Lower leg skin (tissue), 4 donors: ENCODE data around the gene IFNL4. TPM values are rescaled to one million over a fixed set of nuclear protein-coding genes. Genes with fewer than 3 reads are reported as not detected.

Experiments
- DNase-seq, 2 donors: peaks; one replicate each; pipeline ENCODE4 v3.0.0-alpha.2; 2019; ENCODE audit warnings: low spot score in 2 of 2
- H3K4me3 ChIP-seq: fragments of 200-600 bp; sonication (generic); 2 replicates; pipeline ENCODE4 v1.5.1; 2017; ENCODE audit warnings: mild to moderate bottlenecking, low read depth; ENCODE audit not compliant: poor library complexity, severe bottlenecking
- CTCF ChIP-seq, 3 donors: fragments of 450-650 bp; IDR thresholded peaks; one replicate each; pipeline ENCODE4 v1.5.1; 2016; ENCODE audit warnings: antibody characterized with exemption in 3 of 3, mild to moderate bottlenecking in 3 of 3, moderate library complexity in 2 of 3
- POLR2A ChIP-seq, 2 donors: fragments of 450-650 bp; IDR thresholded peaks; one replicate each; pipeline ENCODE4 v1.6.1; 2016 to 2017; ENCODE audit warnings: antibody characterized with exemption in 2 of 2, mild to moderate bottlenecking in 1 of 2, moderate library complexity in 1 of 2
- WGBS, 2 donors: methylation state at CpG; one replicate each; pipeline ENCODE4 v1.1.5; 2018; 5-methylcytosine and 5-hydroxymethylcytosine counted together
- intact Hi-C: fragments of 100-400 bp; cut with DNase I; formaldehyde crosslinking; loops from one replicate; pipeline ENCODE4 v1.15.0; 2023; ENCODE audit warnings: low total_unique reads
- total RNA-seq, 4 donors: library from RNA; depleted of rRNA; stranded (reverse); fragments of >200 nt; gene quantifications; one replicate each; pipeline ENCODE4 v1.1.0, GENCODE V29; 2016

Gene IFNL4
- not detected for total RNA-seq

DNA sequence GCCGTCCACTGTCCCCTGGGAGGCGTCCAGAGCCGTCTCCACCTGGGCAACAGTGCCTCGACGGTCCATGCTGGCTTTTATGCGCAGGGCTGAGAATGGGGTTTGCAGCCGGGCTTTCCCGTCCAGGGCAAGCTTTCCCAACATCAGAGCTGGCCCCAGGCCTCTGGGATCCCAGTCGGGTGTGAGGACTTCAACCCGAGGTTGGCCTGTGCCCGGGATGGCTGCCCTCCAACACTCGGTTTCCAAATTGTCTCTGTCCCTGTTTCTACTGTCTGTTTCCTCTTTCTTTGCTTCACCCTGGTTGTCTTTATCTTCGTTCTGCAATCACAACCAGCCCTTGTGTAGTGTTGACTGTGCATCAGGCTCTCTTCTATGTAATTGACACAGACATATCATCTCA lies at the start of gene IFNL4:
TSS of gene IFNL4 (minus strand) at position 51 of the 400 bp plus-strand sequence.
- intact Hi-C loops = no loop called here
- whole genome bisulfite sequencing, 2 donors = 70 to 74% methylated on average over 9 to 13 of the region's 13 CpGs
- H3K4me3 ChIP-seq = no peak within 1 kb of the TSS
- TF ChIP-seq POLR2A (IDR thresholded peaks at IDR 0.05) (no peak), CTCF (IDR thresholded peaks at IDR 0.05) (no peak)
- DNase-seq = no peak

DNA sequence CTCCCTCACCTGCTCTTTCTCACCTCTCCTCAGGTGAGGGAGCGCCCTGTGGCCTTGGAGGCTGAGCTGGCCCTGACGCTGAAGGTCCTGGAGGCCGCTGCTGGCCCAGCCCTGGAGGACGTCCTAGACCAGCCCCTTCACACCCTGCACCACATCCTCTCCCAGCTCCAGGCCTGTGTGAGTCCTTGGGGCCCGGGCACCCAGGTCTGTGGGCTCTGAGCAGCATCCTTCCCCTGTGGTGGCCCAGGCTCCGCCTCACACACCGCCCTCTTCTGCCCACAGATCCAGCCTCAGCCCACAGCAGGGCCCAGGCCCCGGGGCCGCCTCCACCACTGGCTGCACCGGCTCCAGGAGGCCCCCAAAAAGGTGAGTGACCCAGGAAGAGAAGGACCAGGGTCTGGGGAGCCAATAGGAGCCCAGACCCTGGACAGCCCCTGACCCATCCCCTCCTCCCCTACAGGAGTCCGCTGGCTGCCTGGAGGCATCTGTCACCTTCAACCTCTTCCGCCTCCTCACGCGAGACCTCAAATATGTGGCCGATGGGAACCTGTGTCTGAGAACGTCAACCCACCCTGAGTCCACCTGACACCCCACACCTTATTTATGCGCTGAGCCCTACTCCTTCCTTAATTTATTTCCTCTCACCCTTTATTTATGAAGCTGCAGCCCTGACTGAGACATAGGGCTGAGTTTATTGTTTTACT lies 49.4 kb upstream of the IFNL4 start:
- H3K4me3 ChIP-seq = no peak overlapping the region
- intact Hi-C loops = no loop called here
- TF ChIP-seq POLR2A (IDR thresholded peaks at IDR 0.05) (no peak), CTCF (IDR thresholded peaks at IDR 0.05) (no peak)
- peak in 1 of 2 donors; percentile 82 for DNase-seq
- WGBS, 2 donors = 60 to 72% methylated on average over 15 to 16 of the region's 17 CpGs

DNA sequence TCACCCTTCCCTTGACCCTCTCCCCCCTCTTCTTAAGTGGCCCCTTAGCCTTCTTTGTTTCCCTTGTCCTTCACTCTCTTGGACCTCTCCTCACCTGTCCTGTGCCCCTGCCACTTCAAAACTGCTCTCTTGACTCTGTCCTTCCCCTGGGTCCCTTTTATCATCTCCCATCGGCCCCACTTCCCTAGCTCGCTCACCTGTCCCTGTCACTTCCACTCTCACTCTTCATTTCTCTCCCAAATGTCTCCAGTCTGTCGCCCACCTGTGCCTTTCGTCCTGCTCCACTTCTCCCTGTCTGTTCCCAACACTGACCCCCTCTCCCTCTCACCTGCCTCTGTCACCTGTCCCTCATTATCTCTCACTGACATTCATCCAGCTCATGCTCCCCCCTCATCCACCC lies 48.2 kb upstream of the IFNL4 start:
- no peak for TF ChIP-seq POLR2A (IDR thresholded peaks at IDR 0.05)
- TF ChIP-seq CTCF (IDR thresholded peaks at IDR 0.05) = no peak
- H3K4me3 ChIP-seq = no peak overlapping the region
- DNase-seq = no peak
- intact Hi-C loops = no loop called here
- WGBS, 2 donors = 86 to 90% methylated on average over 4 of the region's 4 CpGs

DNA sequence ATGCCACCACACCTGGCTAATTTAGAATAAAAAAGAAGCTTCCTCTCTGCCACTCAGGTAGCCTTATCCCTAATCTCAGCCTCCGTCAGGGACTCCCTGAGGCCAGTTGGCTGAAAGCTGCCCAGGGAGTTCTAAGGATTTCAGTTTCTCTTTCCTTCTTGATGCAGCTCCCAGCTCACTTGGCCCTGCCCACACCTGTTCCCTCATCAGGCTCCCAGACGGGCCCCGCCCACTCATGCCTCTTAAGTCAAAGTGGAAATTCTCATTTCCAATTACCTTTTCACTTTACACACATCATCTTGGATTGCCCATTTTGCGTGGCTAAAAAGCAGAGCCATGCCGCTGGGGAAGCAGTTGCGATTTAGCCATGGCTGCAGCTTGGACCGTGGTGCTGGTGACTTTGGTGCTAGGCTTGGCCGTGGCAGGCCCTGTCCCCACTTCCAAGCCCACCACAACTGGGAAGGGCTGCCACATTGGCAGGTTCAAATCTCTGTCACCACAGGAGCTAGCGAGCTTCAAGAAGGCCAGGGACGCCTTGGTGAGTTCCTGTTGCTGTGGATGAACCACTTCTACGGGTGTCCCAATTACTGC lies 47.5 kb upstream of the IFNL4 start, which contains the start of gene IFNL1:
TSS of gene IFNL1 (plus strand) at position 353 of the 591 bp plus-strand sequence. CDS start at position 368, 15 bp downstream.
- H3K4me3 ChIP-seq = no peak within 1 kb of the TSS
- TF ChIP-seq CTCF (IDR thresholded peaks at IDR 0.05) (no peak), POLR2A (IDR thresholded peaks at IDR 0.05) (no peak)
- WGBS, 2 donors = 74 to 76% methylated on average over 10 to 11 of the region's 11 CpGs
- peak in 1 of 2 donors; percentile 77 for DNase-seq
- intact Hi-C loops = no loop called here

DNA sequence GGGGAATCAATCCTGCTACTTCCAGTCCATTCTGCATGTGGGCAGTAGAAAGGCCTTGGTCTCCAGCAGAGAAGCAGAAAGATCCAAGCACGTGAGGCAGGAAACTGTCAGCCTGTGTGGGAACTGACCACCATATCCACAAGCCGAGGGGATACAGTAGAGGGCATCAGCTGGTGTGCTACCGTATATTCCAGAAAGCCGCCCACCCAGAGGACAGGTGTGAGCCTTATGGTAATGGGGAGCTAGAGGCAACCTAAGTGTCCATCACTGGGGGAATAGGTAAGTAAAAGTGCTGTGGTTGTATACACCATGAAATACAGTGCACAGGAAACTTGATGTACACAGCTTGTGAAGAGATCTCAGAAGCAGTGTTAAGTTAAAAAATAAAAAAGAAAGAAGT lies 44.7 kb upstream of the IFNL4 start:
- TF ChIP-seq POLR2A (IDR thresholded peaks at IDR 0.05) (no peak), CTCF (IDR thresholded peaks at IDR 0.05) (no peak)
- WGBS, 2 donors = 64 to 75% methylated on average over 4 of the region's 4 CpGs
- no peak for DNase-seq
- no peak overlapping the region for H3K4me3 ChIP-seq
- intact Hi-C loops = no loop called here
